GM18858 (cell line): ENCODE data around the gene SLC30A7.
"Not testable (repeated sequence)": the region's sequence is repeated elsewhere in the genome, so short reads cannot be mapped to it uniquely, and the experiment has no call there.

Experiments used
- ATAC-seq: cut with Tn5 transposase; IDR thresholded peaks from one replicate; pipeline ENCODE4 v1.9.1; 2021; ENCODE audit not compliant: unreplicated experiment

The SLC30A7 gene

GRCh38 chr1:100889869-100890482 is 5.9 kb upstream of the SLC30A7 start:
- ATAC-seq, result not testable (repeated sequence)

- ATAC-seq, result no peak
These were observed 4.5 kb upstream of the SLC30A7 start for GRCh38 chr1:100891380-100891779.

- no peak for ATAC-seq
These were observed 3.3 kb upstream of the SLC30A7 start for GRCh38 chr1:100892554-100892953.

- ATAC-seq, result no peak
These were observed 2.2 kb upstream of the SLC30A7 start for GRCh38 chr1:100893718-100894117.

- ATAC-seq, result peak; percentile 25
These were observed 1.0 kb upstream of the SLC30A7 start, which contains the start of gene EXTL2 for GRCh38 chr1:100894603-100895539. Gene EXTL2 (minus strand): TSS chr1:100894842. CDS start chr1:100888757, 6,085 bp downstream.

GRCh38 chr1:100896481-100896982 is 642 bp downstream of the SLC30A7 start:
- peak; percentile 33 for ATAC-seq

GRCh38 chr1:100902365-100902764 is 6.5 kb downstream of the SLC30A7 start:
- no peak for ATAC-seq

GRCh38 chr1:100903777-100904176 is 7.9 kb downstream of the SLC30A7 start:
- ATAC-seq, result no peak

- no peak for ATAC-seq
These were observed 8.6 kb downstream of the SLC30A7 start for GRCh38 chr1:100904528-100904927.

GRCh38 chr1:100905181-100905580 is 9.3 kb downstream of the SLC30A7 start:
- ATAC-seq, result no peak

GRCh38 chr1:100907887-100908286 is 12.0 kb downstream of the SLC30A7 start:
- no peak for ATAC-seq

GRCh38 chr1:100909018-100909417 is 13.1 kb downstream of the SLC30A7 start:
- no peak for ATAC-seq

- no peak for ATAC-seq
These were observed 16.1 kb downstream of the SLC30A7 start for GRCh38 chr1:100912019-100912418.

GRCh38 chr1:100921110-100921706 is 25.3 kb downstream of the SLC30A7 start:
- ATAC-seq, result no peak

GRCh38 chr1:100924212-100924611 is 28.3 kb downstream of the SLC30A7 start:
- ATAC-seq, result no peak

GRCh38 chr1:100924991-100925390 is 29.1 kb downstream of the SLC30A7 start:
- no peak for ATAC-seq

- ATAC-seq, result no peak
These were observed 30.4 kb downstream of the SLC30A7 start for GRCh38 chr1:100926240-100926639.

GRCh38 chr1:100927276-100927675 is 31.4 kb downstream of the SLC30A7 start:
- peak; percentile 55 for ATAC-seq

- ATAC-seq, result no peak
These were observed 32.2 kb downstream of the SLC30A7 start for GRCh38 chr1:100928128-100928527.

- no peak for ATAC-seq
These were observed 34.6 kb downstream of the SLC30A7 start for GRCh38 chr1:100930494-100930893.

- ATAC-seq, result no peak
These were observed 35.8 kb downstream of the SLC30A7 start for GRCh38 chr1:100931716-100932115.
